A549 treated with CpdA at 1 μM for 4 hours (cell line): ENCODE data around the gene VOPP1. TPM values are rescaled to one million over a fixed set of nuclear protein-coding genes. Genes with fewer than 3 reads are reported as not detected.

ENCODE experiments used
- total RNA-seq: library from RNA; stranded (reverse); fragments of 200-300 nt; extraction: Qiagen RNA extraction; gene quantifications from 5 replicates; pipeline ENCODE4 v1.2.3, GENCODE V29; 2022; ENCODE audit warnings: low read depth

Gene VOPP1, protein sequence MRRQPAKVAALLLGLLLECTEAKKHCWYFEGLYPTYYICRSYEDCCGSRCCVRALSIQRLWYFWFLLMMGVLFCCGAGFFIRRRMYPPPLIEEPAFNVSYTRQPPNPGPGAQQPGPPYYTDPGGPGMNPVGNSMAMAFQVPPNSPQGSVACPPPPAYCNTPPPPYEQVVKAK
- 83.1 to 92.1 TPM (median 88.8 TPM) in 5 replicates for total RNA-seq

GRCh38 chr7:55572378-55573233, at the start of gene VOPP1:
Gene VOPP1, minus strand, starts transcription at chr7:55572502. Its CDS starts 178 bp downstream, at chr7:55572324.

Other genes starting within 250 kb of the VOPP1 start
- gene LANCL2, start 207.2 kb downstream of the VOPP1 start, total RNA-seq: 13.7 to 16.2 TPM (median 14.2 TPM) in 5 replicates